ENCODE results near the gene EGLN3.

- no peak for TF ChIP-seq CTCF (IDR thresholded peaks at IDR 0.05)
- TF ChIP-seq POLR2AphosphoS5 (IDR thresholded peaks at IDR 0.05): no peak
- no peak for TF ChIP-seq POLR2A (IDR thresholded peaks at IDR 0.05)
- TF ChIP-seq EP300 (IDR thresholded peaks at IDR 0.05; ENCODE audit: low read depth): no peak
These were observed 32.6 kb downstream of the EGLN3 start for GRCh38 chr14:33918256-33918655.

Measured in transverse colon (tissue), 4 donors.